HuH-7 (cell line): ENCODE results near the gene KLF16.

Experiments used
- DNase-seq: peaks from one replicate; pipeline ENCODE4 v3.0.0; 2011; ENCODE audit warnings: low spot score

KLF16 gene

DNA sequence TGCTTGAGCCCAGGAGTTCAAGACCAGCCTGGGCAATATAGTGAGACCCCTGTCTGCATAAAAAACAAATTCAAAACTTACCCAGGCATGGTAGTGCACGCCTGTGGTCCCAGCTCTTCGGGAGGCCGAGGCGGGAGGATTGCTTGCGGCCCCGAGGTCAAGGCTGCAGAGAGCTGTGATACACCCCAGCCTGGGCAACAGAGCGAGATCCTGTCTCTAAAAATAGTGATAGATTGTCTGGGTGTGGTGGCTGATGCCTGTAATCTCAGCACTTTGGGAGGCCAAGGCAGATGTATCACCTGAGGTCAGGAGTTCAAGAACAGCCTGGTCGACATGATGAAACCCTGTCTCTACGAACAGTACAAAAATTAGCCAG lies 4.0 kb upstream of the KLF16 start:
- no peak for DNase-seq

DNA sequence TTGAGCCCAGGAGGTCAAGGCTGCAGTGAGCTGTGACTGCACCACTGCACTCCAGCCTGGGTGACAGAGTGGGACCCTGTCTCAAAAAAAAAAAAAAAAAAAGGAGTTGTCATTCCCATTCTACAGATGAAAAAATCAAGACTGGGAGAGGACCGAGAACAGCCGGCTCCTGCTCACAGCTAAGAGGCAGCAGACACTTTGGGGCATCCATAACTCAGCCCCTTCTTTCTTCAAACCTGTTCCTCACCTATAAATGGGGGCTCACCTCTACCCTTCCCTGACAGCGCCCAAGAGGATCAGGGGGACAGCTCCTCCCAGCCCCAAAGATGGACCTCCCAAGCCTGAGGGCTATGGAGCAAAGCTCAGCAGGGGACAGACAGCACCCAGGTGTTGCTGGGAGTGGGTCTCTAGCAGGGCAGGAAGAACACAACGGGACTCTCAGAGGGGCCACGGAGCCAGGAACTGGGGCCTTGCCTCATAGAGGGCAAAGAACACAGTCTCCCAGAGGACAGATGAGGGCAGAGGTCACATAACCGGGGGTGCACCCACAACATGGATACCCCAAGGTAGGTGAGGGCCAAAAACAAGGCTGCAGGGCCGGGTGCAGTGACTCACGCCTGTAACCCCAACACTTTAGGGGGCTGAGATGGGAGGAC lies 3.4 kb upstream of the KLF16 start:
- DNase-seq, result no peak

DNA sequence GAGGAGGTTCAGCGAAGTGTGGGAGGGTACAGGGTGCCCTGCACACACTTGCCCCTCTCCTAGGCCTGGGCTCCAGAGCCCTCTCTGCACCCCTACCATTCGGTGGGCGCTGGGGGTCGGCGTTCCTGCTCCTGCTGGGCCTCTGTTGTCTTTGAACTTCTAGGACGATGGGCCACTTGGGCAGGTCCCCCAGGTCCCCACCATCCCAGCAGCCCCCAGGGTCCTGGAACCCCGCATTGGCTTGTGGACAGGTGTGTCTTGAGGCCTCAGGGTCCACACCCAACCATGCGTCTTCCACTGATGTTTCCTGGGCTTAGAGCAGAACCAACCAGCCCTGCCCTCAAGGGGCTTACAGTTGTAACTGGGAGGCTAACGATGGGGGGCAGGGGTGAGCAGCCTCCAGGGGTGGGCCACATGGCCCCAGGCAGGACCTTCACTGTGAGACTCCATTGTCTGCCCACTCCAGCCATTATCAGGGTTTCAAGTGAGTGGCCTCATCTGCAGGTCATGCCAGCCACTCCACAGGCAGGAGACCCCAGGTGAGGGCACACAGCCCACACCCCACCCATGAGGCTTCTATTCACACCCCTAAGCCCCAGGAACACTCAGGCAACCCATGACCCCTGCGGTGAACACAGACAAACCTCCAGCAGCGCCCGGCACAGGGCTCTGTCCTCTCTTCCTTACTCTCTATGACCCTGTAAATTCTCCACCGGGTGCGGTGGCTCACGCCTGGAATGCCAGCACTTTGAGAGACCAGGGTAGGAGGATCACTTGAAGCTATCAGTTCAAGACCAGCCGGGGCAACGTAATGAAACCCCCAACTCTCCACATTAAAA lies 2.0 kb upstream of the KLF16 start:
- DNase-seq, result no peak

DNA sequence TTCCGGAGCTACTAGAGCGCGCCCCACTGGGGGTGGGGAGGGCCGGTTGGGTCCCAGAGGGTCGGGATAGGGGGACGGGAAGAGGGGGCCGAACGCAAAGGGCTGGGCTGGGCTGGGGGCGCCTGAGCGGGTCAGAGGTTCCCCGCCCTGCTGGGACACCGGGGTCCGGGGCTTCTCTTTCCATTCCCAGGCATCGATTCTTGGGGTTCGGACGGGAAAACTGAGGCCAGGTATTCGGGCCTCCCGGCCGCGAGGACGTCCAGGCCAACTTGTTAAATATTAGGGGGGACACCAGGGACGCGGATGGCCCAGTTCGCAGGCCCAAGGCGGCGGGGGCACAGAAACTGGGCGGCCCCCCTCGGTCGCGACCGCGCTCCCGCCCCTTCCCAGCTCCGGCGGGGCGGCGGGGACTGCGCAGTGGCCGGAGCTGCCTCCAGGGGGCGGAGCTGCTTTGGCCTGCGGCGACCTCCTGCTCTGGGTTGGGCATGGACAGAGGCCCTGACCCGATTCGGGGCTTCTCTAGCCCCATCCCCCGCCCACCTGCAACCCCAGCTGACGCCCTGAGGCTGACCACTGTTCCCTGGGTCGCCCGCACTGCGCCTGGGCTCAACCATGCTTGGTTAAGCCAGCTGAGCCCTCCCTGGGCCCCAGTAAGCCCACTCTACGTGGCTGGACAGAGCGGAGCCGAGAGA lies 1.2 kb upstream of the KLF16 start:
- DNase-seq, result peak; percentile 78

DNA sequence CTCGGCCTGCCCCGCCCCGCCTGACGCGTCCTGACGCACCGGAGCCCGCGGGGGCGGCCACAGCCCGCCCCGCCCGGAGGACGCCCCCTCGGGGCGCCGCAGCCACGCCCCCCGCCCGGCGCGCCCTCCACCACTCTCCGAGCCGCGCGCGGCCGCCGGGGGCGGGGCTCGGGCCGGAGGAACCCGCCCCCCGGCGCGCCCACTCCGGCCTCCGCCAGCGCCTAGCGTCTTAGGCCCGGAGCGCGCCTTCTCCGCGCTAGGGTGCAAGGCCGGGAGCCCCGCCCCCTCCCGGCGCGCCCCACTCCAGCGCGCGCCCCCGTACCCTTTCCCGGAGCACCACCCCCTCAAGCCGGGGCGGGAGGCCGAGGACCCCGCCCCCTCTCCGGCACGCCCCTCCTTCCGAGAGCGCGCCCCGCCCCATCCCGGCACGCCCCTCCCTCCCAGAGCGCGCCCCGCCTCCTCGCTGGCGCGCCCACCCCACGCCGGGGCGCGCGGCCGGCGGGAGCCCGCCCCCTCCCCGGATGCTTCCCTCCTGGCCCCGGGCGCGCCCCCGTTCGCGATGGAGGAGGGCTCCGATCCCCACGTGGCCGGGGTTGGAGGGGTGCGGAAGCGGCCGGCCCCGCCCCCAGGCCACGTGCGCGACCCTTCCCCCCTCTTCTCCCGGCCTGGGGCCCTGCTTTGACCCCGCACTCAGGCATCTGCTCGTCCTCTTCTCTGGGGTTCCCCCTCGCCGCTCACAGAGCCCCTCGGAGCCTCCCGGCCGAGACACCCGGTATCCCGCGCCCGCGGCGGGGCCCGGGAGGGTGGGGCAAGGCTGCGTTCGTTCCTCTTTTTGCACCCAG lies 480 bp upstream of the KLF16 start:
- peak; percentile 91 for DNase-seq

DNA sequence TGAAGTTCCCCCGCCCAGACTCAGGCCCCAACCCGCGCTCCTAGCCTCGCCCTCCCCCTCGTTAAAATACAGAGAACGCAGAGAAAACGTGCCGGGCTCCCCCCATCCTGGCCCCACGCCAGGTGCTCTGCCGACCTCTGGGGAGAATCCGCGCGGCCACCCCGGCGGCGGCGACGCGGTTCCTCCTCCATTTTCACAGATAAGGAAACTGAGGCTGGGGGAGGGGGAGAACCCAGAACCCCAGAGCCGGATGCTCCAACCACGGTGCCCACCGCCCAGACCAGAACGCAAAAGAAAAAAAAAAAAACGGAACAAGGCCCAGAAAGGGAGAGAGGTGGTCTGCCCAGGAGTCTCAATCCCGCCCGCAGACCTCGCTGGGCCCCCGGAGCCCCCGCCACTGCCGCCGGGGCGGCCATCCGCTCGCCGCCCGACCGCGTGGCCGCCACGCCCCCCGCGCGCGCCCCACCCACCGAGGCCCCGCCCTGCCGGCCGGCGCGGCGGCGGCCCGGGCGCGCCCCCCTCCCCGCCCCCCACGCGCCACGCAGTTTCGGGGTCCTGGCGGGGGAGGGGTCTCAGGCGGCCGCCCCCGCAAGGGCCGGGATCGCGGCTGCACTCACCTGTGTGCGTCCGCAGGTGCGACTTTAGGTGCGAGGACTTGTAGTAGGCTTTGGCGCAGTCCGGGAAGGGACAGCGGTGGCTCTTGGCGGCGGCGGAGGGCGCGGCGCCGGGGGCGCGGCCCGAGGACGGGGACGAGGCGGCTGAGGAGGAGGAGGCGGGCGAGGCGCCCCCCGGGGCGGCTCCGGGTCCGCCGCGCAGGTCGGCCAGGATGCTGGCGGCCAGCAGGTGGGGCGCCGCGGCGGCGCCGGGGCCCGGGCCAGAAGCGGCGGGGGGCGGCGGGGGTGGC lies 703 bp downstream of the KLF16 start:
- DNase-seq, result no peak

DNA sequence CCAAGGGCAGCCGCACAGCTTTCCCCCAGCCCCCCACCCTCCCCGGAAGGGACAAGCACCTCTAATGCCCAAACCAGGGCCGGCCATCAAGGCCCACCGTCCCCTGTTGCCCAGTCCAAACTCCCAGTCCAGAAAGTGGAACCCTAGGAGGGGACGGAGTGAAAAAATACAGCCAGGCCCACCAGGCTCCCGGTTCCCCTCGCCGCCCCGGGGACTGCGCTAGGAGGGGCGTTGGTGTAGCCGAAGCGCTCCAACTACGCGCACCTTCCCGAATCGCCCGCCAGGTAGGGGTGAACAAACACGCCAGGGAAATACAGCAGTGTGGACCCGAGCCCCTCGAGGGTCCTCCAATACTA lies 1.3 kb downstream of the KLF16 start:
- DNase-seq, result no peak

DNA sequence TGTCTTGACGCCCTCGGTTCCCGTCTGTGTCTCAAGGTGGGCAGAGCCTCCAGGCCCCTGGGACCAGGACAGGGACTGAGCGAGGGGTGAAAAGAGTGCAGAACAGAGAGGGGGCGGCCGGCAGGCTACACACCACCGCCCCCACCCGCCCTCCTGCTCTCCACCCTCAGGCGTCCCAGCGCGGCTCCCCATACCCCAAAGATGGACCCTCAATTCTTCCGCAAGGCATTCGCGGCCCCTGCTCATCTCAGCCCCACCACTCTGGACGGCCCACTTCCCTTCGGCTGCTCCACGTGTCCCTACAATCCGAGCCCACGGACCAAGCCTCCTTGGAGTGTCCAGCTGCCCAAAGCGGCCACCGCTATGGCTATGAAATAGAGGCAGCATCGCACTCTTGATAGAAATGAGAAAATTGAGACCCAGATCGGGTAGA lies 1.8 kb downstream of the KLF16 start:
- no peak for DNase-seq

DNA sequence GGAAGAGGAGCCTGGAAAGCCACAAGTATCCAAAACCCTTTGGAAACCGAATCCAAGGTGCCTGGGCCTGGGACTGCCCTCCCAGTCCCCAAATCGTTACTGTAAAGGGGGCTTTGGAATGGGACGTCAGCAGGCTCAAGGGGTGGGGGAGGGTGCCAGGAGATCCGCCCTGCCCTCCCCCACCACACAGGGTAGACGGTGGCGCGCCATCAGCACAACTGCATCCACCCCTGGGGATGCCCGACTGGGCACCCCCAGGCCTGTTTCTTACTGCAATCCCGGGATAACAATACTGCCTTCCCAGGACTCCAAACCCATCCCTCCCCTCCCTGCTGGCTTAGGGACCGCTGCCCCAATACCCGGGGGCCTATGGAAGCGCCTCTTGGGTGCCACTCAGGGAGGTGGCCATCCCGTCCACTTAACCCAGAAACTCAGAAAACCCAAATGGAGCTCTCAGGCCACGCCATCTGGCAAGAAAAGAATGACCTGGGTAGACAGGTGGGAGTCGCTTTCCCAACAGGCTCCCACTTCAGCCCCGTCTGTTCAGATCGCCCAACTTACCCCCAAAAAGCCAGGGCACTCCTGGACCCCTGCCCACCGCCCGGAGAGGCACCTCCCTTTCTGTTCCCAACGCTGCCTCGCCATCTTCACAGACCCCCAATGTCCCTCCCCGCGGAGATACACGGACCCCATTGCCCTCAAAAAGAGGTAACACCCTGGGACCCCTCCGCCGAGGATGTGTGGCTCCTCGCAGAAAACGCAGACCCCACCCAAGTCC lies 2.4 kb downstream of the KLF16 start:
- no peak for DNase-seq

DNA sequence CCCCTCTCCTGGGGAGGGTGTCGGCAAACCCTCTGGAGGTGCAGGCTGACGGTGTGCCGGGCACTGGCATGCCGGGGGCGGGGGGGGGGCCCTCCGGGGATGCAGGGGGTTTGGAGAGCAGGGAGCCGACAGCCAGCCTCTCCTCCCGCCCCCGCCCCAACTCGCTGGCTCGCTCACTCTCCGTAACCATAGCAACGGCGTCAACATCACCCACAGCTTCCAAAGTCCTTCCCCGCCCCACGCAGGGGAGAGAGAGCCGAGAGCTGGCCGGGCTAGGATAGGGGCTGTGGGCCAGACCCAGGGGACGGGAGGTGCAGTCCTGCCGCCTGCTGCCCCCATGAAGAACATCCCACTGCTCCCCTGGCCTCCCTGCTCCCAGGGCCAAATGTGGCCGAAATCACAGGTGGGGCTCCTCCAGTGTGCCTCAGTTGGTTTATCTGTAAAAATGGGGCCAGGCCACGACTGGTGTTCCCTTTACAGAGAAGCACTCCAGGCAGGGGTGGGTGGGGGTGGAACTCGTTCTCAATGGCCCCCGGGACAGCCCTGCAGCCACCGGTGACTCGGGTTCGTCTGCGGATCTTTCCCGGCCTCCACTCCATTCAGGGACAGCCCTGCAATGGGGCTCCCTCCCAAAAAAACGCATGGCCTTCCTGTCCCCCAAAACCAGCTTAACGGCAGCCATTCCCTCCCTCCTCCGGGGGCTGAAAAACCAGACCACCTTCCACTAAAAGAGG lies 3.2 kb downstream of the KLF16 start:
- peak; percentile 69 for DNase-seq

DNA sequence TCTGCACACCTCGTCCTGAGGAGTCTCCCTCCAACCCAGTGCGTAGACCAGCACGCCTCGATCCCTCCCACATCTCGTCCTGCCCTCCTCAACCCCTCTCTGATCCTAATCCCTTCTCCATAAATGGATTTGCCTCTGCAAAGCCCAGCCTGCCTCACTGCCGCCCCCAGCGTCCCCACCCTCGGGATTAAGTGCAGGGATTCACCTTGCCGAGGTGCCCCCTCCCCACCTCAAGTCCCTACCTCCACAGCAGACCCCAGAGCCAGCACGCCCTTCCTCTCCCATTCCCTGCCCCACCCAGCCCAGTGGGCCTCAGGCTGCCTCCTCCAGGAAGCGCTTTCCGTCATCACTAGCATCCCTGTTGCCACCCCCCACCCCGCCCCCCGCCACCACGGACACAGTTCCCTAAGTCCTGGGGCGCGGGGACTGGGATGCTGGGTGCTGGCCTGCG lies 4.0 kb downstream of the KLF16 start:
- no peak for DNase-seq

DNA sequence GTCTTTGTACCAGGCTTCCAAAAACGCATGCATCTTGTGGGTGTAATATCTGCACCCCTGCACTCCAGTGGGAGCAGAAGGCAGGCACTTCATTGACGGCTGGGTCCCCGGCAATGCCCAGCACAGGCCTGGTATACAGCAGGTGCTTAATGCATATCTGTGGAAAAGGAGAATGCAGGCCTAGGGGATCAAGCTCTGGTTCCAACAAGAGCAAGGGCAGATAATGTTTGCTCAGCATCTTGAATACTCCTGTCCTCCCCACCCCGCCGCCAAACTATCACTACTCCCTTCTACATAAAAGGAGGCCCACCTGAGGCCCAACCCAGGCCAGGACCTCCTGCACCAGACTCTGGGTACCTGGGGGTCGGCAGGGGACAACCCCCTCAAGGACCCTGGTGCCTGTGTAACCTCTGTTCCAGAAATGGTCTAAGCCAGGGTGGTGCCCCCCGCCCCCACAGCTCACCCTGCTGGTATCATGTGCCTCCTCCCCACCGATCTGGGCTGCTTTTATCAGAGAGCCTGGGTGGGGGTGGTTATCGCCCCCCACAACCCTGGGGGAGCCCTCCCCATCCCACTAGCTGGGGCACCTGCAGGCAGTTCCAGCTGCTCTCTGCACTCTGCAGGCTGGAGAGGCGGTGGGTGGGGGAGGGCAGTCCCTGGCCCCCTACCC lies 4.8 kb downstream of the KLF16 start:
- DNase-seq, result no peak

DNA sequence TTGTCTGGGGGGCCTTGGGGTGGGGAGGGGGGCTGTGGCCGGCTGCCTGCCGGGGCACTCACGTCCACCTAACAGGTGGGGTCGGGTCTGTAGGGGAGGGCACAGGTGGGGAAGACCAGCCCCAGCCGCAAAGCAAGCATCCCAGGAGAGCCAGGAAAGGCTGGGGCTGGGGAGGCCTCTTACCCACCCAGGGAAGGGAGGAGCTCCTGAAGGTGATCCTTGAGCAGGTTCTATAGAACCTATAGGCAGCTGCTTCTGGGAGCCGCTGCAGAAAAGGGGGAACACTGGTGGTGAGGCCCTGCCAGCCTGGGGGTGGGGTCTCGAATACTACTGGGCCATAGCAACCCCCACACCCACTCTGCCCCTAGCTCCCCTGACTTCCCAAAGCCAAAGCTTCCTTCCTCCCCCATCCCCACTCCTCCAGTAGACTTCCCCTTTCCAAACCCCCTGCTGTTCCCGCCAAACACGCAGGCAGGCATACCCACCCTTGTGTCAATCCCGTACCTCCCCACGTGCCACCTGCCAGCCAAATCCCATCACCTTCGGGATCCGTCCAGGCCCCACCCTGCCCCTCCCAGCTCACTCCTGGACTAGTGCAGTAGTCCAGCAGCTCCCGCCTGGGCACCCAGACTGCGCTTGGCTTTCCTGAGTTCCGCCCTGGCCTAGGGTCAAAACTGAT lies 5.6 kb downstream of the KLF16 start:
- DNase-seq, result no peak

DNA sequence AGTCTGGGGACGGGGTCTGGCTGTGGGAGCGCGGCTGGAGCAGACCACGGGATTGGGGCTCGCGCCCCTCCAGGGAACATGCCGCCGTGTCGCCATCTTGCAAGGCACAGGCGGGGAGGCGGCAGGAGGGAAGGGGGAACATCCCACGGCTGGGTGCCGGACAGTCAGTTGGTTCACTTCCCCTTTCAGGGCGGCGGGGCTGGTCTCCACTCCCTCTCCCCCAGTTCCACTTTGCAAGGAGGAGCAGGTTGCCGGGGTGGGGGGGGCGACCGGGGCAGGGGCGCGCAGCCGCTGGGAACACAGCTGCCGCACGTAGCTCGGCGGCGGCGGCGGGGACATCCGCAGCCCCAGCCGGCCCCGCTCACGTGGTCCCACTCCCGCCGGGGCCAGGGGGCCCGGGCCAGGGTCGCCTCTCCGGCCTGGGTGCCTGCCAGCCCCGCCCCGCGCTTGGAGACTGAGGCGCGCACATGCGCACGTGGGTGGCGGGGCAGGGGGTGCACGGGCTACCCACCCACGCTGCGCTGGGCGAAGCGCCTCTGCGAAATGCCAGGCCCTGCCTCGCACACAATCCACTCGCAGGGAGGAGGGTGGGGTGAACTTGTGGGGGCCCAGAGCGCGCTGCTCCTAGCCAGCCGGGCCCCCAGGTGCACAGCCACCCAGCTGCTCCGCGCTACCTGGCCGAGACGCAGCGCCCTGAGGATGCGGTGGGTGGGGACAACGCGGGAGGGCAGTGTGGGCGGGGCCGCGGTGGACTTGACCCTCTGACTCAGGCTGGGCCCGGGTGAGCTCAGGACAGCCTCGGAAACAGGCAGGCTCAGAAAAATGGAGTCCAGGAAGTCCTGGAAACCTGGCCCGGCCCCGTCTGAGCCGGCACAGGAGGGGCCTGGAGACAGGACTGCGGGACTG lies 6.4 kb downstream of the KLF16 start:
- peak; percentile 73 for DNase-seq

DNA sequence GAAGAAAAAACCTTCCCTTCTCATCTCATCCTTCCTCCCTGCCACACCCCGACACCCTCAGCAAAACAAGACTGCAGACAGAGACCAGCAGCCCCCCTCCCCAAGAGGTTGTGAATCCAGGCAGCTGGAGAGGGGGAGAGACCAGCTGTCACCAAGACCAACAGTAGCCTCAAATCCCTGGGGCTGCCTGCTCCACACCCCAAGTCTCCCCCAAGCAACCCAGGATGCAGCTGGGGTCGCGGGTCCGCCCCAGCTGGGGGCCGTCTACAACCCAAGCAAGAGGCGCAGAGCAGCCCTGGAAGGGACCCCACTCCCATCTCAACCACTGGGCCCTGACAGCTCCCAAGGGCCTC lies 7.1 kb downstream of the KLF16 start:
- DNase-seq, result no peak

DNA sequence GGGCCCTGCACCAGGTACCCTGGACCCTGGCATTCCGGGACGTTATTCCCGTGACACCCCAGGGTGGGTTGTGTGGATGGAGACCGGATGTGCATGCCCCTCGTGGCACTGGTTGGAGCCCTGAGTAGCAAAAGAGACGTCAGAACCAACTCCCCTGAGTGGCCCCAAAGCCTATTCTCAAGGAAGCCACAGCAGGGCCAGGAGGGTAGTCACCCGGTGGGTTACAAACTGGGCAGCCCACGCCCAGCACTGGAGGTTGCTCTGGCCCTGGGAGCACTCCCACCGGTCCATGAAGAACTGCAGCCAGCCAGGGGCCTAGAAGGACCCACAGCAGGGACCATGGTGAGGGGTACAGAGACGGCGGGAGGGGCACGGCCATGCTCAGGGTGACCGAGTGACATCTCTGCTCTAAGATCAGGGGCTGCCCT lies 7.5 kb downstream of the KLF16 start:
- no peak for DNase-seq

DNA sequence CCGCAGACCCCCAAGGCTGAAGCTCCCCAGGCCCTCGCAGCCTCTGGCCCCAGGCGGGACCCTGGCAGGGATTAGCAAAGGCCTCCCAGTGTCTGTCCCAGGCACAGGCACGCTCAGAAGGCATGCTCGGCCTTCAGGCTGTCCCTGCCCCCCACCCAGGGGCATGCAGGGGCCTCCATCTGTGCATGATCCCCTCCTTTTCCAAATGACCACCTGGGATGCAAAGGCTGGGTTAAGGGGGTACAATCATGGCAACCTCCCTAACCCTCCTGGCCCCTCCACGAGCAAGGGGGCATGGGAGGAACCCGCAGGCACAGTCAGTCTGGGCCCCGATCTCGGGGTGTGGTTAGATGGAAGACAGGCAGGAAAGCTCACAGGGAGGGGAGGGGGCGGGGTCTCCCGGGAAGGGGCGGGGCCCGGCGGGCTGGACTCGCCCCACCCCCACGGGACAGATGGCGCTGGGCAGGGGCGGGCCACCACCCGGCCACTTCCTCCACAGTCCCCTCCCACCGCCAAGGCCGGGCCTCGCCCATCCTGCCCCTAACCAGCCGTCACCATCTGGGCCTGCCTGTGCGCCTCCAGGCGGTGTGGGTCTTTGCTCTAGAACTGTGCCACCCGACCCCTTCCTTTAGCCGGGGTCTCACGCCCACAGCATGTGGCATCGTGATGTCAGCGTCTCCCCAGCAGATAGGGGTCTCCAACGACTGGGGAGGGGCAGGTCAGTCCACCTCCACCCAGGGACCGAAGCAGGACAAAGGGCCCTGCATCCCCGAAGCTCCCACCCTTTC lies 8.1 kb downstream of the KLF16 start:
- no peak for DNase-seq
